GM12878 (cell line): Measurements from ENCODE around the gene LDLR. TPM values are rescaled to one million over a fixed set of nuclear protein-coding genes. Genes with fewer than 3 reads are reported as not detected.

ENCODE experiments used
- EP300 ChIP-seq, 2 experiments: fragments of 150-350 bp in 1 of 2; IDR thresholded peaks; 2 replicates each; pipeline ENCODE4 v1.6.1; 2011 to 2012; ENCODE audit warnings: low read depth in 2 of 2, low read length in 2 of 2, borderline replicate concordance in 1 of 2, improper control_type of control experiment in 1 of 2, inconsistent platforms in 1 of 2; ENCODE audit not compliant: control insufficient read depth in 1 of 2
- MLLT1 ChIP-seq: fragments of 450-650 bp; IDR thresholded peaks from 2 replicates; pipeline ENCODE4 v1.6.1; 2016; ENCODE audit warnings: mild to moderate bottlenecking
- MXI1 ChIP-seq: fragments of 150-350 bp; IDR thresholded peaks from 2 replicates; pipeline ENCODE4 v1.6.1; 2011; ENCODE audit warnings: low read depth, mild to moderate bottlenecking, inconsistent platforms, low read length, improper control_type of control experiment
- NBN ChIP-seq: fragments of 450-650 bp; IDR thresholded peaks from 2 replicates; pipeline ENCODE4 v1.6.1; 2016
- NR2F1 ChIP-seq: fragments of 450-650 bp; conservative IDR thresholded peaks from 2 replicates; pipeline ENCODE4 v1.6.1; 2017; ENCODE audit warnings: mild to moderate bottlenecking
- POU2F2 ChIP-seq: IDR thresholded peaks from 3 replicates; pipeline ENCODE4 v1.6.1; 2011; ENCODE audit warnings: low read depth, mild to moderate bottlenecking, low read length, borderline replicate concordance
- RAD21 ChIP-seq: IDR thresholded peaks from 2 replicates; pipeline ENCODE4 v1.6.1; 2011; ENCODE audit warnings: mild to moderate bottlenecking, low read depth, low read length, moderate library complexity; ENCODE audit not compliant: insufficient read depth
- RB1 ChIP-seq: fragments of 450-650 bp; formaldehyde crosslinking; IDR thresholded peaks from 2 replicates; pipeline ENCODE4 v1.6.1; 2017; ENCODE audit warnings: mild to moderate bottlenecking, borderline replicate concordance
- RUNX3 ChIP-seq: IDR thresholded peaks from 2 replicates; pipeline ENCODE4 v1.6.1; 2012; ENCODE audit warnings: low read length, inconsistent platforms
- SMC3 ChIP-seq: IDR thresholded peaks from 2 replicates; pipeline ENCODE4 v1.6.1; 2011; ENCODE audit warnings: low read length, improper control_type of control experiment, borderline replicate concordance
- SP1 ChIP-seq: IDR thresholded peaks from one replicate; pipeline ENCODE4 v1.6.1; 2011; ENCODE audit warnings: low read depth, low read length
- SRF ChIP-seq, 2 experiments: IDR thresholded peaks; 2 replicates each; pipeline ENCODE4 v1.6.1; 2011; ENCODE audit warnings: low read depth in 2 of 2, low read length in 2 of 2, mild to moderate bottlenecking in 1 of 2, moderate library complexity in 1 of 2
- STAT1 ChIP-seq: fragments of 450-650 bp; conservative IDR thresholded peaks from 2 replicates; pipeline ENCODE4 v1.6.1; 2014; ENCODE audit warnings: antibody characterized with exemption, mild to moderate bottlenecking
- SUPT20H ChIP-seq: IDR thresholded peaks from 2 replicates; pipeline ENCODE4 v1.6.1; 2011; ENCODE audit warnings: low read depth, mild to moderate bottlenecking, low read length, moderate library complexity, borderline replicate concordance; ENCODE audit not compliant: control insufficient read depth
- USF2 ChIP-seq: IDR thresholded peaks from 2 replicates; pipeline ENCODE4 v1.6.1; 2011; ENCODE audit warnings: low read depth, low read length, improper control_type of control experiment, borderline replicate concordance
- ZNF274 ChIP-seq: IDR thresholded peaks from one replicate; pipeline ENCODE4 v1.8.0; 2011; ENCODE audit not compliant: insufficient read length, insufficient read depth
- polyA plus RNA-seq, 11 experiments: library from polyadenylated mRNA; depleted of rRNA in 4 of 11; unstranded in 6 of 11; stranded (reverse) in 5 of 11; fragments of >200 nt; fragmentation: Nextera tagmentation in 4 of 11; fragmentation: Illumina TruSeq in 1 of 11; extraction: Ambion mirVana in 4 of 11; extraction: Trizol in 1 of 11; gene quantifications; 1 replicate in 1 of 11; 2 replicates in 10 of 11; pipeline versions ENCODE4 v1.2.1 to v1.2.3, GENCODE V29; 2011 to 2016; ENCODE audit warnings: inconsistent platforms in 2 of 11, missing spikeins in 2 of 11, low read depth in 1 of 11
- total RNA-seq, 4 experiments: library from RNA; depleted of rRNA in 3 of 4; stranded (reverse); fragments of >200 nt in 3 of 4; fragmentation: Illumina TruSeq in 1 of 4; extraction: Trizol in 1 of 4; gene quantifications; 2 replicates each; pipeline versions ENCODE4 v1.2.1 to v1.2.3, GENCODE V29; 2013 to 2021
- TF ChIP-seq, protein P1 (sequence below): IDR thresholded peaks from 2 replicates; pipeline ENCODE4 v1.6.1; 2011; ENCODE audit warnings: borderline replicate concordance, low read depth, mild to moderate bottlenecking, moderate library complexity, low read length; ENCODE audit not compliant: insufficient read depth, poor library complexity, severe bottlenecking
- TF ChIP-seq, protein P2 (sequence below): fragments of 450-650 bp; IDR thresholded peaks from 2 replicates; pipeline ENCODE4 v1.6.1; 2016; ENCODE audit warnings: mild to moderate bottlenecking
- TF ChIP-seq, protein P3 (sequence below): fragments of 450-650 bp; IDR thresholded peaks from 2 replicates; pipeline ENCODE4 v1.6.1; 2017; ENCODE audit warnings: mild to moderate bottlenecking, moderate library complexity

LDLR gene
- total and polyA plus RNA-seq, 10 of the 15 experiments (the other 5 are each of a cell fraction or from before 2014, with no cell fraction given) = 11.3 to 59.2 (median 27.3) TPM

GRCh38 chr19:11155373-11156120 lies 66.3 kb downstream of the LDLR start, which contains the start of gene SPC24 (continued):
- TF ChIP-seq, protein P1, sequence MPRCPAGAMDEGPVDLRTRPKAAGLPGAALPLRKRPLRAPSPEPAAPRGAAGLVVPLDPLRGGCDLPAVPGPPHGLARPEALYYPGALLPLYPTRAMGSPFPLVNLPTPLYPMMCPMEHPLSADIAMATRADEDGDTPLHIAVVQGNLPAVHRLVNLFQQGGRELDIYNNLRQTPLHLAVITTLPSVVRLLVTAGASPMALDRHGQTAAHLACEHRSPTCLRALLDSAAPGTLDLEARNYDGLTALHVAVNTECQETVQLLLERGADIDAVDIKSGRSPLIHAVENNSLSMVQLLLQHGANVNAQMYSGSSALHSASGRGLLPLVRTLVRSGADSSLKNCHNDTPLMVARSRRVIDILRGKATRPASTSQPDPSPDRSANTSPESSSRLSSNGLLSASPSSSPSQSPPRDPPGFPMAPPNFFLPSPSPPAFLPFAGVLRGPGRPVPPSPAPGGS = no peak
- TF ChIP-seq EP300 (IDR thresholded peaks at IDR 0.05; ENCODE audit: borderline replicate concordance in 1 of 2, control insufficient read depth in 1 of 2, low read depth in 2 of 2, low read length in 2 of 2) = no peak
- peak; percentile 26; the same call in 1 of the 2 replicates for TF ChIP-seq RUNX3
- TF ChIP-seq MLLT1 = no peak
- TF ChIP-seq SP1 = peak; percentile 97
- TF ChIP-seq USF2 = no peak
- TF ChIP-seq ZNF274 = no peak
- no peak for TF ChIP-seq SRF (IDR thresholded peaks at IDR 0.05; ENCODE audit: low read depth in 2 of 2, low read length in 2 of 2)
- no peak for TF ChIP-seq STAT1
- no peak for TF ChIP-seq NBN
- peak; percentile 96 for TF ChIP-seq MXI1
- no peak for TF ChIP-seq RAD21
- peak; percentile 74; the same call in 1 of the 2 replicates for TF ChIP-seq RB1
- TF ChIP-seq NR2F1 = no peak
- peak; percentile 60; the same call in 2 of the 3 replicates for TF ChIP-seq POU2F2
- no peak for TF ChIP-seq SUPT20H
- 0 out of 2 replicates have a peak, but pooled peaks have one; percentile 12 for TF ChIP-seq SMC3
- TF ChIP-seq, protein P2, sequence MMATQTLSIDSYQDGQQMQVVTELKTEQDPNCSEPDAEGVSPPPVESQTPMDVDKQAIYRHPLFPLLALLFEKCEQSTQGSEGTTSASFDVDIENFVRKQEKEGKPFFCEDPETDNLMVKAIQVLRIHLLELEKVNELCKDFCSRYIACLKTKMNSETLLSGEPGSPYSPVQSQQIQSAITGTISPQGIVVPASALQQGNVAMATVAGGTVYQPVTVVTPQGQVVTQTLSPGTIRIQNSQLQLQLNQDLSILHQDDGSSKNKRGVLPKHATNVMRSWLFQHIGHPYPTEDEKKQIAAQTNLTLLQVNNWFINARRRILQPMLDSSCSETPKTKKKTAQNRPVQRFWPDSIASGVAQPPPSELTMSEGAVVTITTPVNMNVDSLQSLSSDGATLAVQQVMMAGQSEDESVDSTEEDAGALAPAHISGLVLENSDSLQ = peak; percentile 100
- TF ChIP-seq, protein P3, sequence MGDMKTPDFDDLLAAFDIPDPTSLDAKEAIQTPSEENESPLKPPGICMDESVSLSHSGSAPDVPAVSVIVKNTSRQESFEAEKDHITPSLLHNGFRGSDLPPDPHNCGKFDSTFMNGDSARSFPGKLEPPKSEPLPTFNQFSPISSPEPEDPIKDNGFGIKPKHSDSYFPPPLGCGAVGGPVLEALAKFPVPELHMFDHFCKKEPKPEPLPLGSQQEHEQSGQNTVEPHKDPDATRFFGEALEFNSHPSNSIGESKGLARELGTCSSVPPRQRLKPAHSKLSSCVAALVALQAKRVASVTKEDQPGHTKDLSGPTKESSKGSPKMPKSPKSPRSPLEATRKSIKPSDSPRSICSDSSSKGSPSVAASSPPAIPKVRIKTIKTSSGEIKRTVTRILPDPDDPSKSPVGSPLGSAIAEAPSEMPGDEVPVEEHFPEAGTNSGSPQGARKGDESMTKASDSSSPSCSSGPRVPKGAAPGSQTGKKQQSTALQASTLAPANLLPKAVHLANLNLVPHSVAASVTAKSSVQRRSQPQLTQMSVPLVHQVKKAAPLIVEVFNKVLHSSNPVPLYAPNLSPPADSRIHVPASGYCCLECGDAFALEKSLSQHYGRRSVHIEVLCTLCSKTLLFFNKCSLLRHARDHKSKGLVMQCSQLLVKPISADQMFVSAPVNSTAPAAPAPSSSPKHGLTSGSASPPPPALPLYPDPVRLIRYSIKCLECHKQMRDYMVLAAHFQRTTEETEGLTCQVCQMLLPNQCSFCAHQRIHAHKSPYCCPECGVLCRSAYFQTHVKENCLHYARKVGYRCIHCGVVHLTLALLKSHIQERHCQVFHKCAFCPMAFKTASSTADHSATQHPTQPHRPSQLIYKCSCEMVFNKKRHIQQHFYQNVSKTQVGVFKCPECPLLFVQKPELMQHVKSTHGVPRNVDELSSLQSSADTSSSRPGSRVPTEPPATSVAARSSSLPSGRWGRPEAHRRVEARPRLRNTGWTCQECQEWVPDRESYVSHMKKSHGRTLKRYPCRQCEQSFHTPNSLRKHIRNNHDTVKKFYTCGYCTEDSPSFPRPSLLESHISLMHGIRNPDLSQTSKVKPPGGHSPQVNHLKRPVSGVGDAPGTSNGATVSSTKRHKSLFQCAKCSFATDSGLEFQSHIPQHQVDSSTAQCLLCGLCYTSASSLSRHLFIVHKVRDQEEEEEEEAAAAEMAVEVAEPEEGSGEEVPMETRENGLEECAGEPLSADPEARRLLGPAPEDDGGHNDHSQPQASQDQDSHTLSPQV = no peak
